KOPT-K1 (cell line): ENCODE measurements around the gene GPC2.
"Not testable (repeated sequence)": the region's sequence is repeated elsewhere in the genome, so short reads cannot be mapped to it uniquely, and the experiment has no call there.

Experiments
- H3K27ac ChIP-seq: fragments of 200-600 bp; sonication (generic); 2 replicates; pipeline ENCODE4 v1.5.1; 2016; ENCODE audit warnings: antibody characterized with exemption, mild to moderate bottlenecking, low read depth, low read length; ENCODE audit not compliant: poor library complexity, severe bottlenecking
- H3K36me3 ChIP-seq: fragments of 200-600 bp; sonication (generic); 2 replicates; pipeline ENCODE4 v1.5.1; 2017; ENCODE audit warnings: antibody characterized with exemption, mild to moderate bottlenecking, low read length, moderate library complexity; ENCODE audit not compliant: insufficient read depth
- H3K9me3 ChIP-seq: fragments of 200-600 bp; sonication (generic); 2 replicates; pipeline ENCODE4 v1.5.1; 2017; ENCODE audit warnings: antibody characterized with exemption, low read length, mild to moderate bottlenecking; ENCODE audit not compliant: insufficient read depth, poor library complexity, severe bottlenecking

The GPC2 gene

GRCh38 chr7:100154651-100155491 is 22.3 kb downstream of the GPC2 start:
- H3K36me3 ChIP-seq, result peaks cover 61% of the 10 kb centered on the region
- no peaks in the 10 kb centered on the region for H3K9me3 ChIP-seq
- H3K27ac ChIP-seq, result no peak overlapping the region

- peaks cover 61% of the 10 kb centered on the region for H3K36me3 ChIP-seq
- H3K27ac ChIP-seq, result no peak overlapping the region
- H3K9me3 ChIP-seq, result no peaks in the 10 kb centered on the region
Observed at GRCh38 chr7:100153708-100154535, 23.3 kb downstream of the GPC2 start.

- no peaks in the 10 kb centered on the region for H3K9me3 ChIP-seq
- peaks cover 61% of the 10 kb centered on the region for H3K36me3 ChIP-seq
- H3K27ac ChIP-seq, result no peak overlapping the region
Observed at GRCh38 chr7:100152937-100153666, 24.1 kb downstream of the GPC2 start.

- Histone ChIP-seq H3K9me3 (no peaks in the 10 kb centered on the region), H3K27ac (no peak overlapping the region), H3K36me3 (peaks cover 59% of the 10 kb centered on the region)
Observed at GRCh38 chr7:100152404-100152803, 24.8 kb downstream of the GPC2 start.

- Histone ChIP-seq H3K9me3 (no peaks in the 10 kb centered on the region), H3K36me3 (peaks cover 23% of the 10 kb centered on the region), H3K27ac (peak within 1 kb of the TSS; percentile 89)
Observed at GRCh38 chr7:100148559-100149328, 28.4 kb downstream of the GPC2 start, which contains the start of gene LAMTOR4. LAMTOR4 (plus strand) TSS chr7:100148918; CDS start chr7:100148973, 55 bp downstream.

DNA sequence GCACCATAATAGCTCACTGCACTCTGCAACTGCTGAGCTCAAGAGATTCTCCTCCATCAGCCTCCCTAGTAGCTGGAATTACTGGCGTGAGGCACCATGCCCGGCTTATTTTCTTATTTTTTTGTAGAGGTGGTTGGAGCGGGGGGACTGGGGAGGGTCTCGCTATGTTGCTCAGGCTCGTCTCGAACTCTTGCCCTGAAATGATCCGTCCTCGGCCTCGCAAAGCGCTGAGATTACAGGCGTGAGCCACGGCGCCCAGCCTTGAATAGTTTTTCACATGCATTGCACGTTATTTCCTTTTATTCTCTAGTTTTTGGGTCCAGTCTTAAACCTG is 29.0 kb downstream of the GPC2 start:
- peaks cover 17% of the 10 kb centered on the region for H3K36me3 ChIP-seq
- H3K27ac ChIP-seq, result peak overlapping the region; percentile 89
- no peaks in the 10 kb centered on the region for H3K9me3 ChIP-seq

DNA sequence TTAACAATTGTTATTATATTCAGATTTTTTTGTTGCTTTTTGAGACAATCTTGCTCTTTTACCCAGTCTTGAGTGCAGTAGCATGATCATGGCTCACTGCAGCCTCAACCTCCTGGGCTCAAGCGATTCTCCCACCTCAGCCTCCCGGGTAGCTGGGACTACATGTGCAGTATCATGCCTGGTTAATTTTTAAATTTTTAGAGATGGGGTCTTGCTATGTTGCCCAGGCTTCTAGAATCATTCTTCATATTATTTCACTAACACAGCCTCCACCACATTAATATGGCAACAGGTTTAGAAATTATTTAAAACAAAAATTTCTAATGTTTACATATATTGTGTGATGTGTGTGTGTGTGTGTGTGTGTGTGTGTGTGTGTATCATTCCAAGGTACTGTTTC is 29.9 kb downstream of the GPC2 start:
- Histone ChIP-seq H3K9me3 (no peaks in the 10 kb centered on the region), H3K27ac (no peak overlapping the region), H3K36me3 (peaks cover 8% of the 10 kb centered on the region)

DNA sequence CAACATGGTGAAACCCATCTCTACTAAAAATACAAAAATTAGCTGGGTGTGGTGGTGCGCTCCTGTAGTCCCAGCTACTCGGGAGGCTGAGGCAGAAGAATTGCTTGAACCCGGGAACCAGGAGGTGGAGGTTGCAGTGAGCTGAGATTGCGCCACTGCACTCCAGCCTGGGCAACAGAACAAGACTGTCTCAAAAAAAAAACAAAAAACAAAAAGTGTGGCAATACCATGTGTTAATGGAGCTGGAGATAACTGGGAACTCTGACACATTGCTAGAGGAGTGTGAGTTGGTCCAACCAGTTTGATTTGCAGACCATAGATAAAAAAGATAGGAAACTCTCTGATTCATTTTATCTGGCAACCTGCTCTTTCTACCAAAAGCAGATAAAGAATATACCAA is 30.8 kb downstream of the GPC2 start:
- H3K36me3 ChIP-seq, H3K27ac ChIP-seq, H3K9me3 ChIP-seq: not testable (repeated sequence)

DNA sequence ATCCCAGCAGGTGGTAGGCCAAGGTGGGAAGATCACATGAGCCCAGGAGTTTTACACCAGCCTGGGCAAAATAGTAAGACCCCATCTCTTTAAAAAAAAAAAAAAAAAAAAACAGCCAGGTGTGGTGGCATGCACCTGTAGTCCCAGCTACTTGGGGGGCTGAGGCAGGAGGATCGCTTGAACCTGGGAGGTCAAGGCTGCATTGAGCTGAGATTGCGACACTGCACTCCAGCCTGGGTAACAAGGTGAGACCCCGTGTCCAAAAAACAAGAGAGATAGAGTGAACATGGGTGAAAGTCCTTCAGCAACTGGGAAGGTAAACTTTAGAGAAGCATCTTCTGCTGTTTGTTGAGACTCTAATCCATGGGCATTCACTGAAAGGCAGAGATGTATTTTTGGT is 34.7 kb downstream of the GPC2 start:
- Histone ChIP-seq H3K27ac (no peak overlapping the region), H3K9me3 (no peaks in the 10 kb centered on the region), H3K36me3 (no peaks in the 10 kb centered on the region)

DNA sequence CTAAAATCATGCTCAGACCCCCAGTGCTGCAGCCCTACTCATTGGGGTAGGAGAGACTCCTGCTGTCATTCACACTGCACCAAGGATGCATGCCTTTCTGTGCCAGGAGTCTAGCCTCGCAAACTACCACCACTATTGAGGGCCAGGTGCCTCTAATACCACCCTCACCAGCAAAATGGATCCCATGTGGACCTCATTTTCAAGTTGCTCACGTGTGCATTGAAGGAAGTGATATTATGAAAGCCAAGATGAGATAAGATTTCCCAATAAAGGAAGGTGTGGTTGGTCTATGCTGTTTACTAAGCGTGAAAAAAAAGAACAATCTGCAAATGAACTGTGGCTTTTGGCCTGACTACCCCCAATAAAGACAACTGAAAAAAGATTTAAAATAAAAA is 35.6 kb downstream of the GPC2 start:
- Histone ChIP-seq H3K9me3 (no peaks in the 10 kb centered on the region), H3K27ac (no peak overlapping the region), H3K36me3 (no peaks in the 10 kb centered on the region)

GRCh38 chr7:100137851-100138760 is 39.1 kb downstream of the GPC2 start:
- no peaks in the 10 kb centered on the region for H3K36me3 ChIP-seq
- peak overlapping the region; percentile 21 for H3K27ac ChIP-seq
- no peaks in the 10 kb centered on the region for H3K9me3 ChIP-seq

DNA sequence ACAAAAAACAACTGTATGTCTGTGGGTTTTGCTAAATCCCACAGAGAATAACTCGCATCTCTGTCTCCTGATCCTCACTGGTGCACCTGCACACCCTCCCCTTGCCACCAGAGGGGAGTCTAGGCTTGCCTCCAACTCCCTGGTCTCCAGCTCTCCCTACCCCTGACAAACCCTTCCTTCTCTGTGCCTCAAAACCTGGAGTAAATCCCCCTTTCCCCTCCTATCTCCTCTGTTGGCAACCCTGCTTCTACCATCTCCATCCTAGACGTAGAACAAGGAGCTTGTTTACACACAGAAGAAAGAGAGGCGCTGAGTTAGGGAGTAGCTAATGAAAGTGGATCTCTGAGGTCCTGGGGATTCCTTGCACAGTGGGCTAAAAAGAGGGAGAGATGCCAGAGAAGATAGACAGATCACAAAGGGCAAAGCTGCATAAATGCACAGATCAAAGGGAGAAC is 44.5 kb downstream of the GPC2 start:
- no peaks in the 10 kb centered on the region for H3K36me3 ChIP-seq
- no peak overlapping the region for H3K27ac ChIP-seq
- H3K9me3 ChIP-seq, result no peaks in the 10 kb centered on the region

GRCh38 chr7:100132126-100132525 is 45.1 kb downstream of the GPC2 start:
- no peaks in the 10 kb centered on the region for H3K36me3 ChIP-seq
- H3K27ac ChIP-seq, result no peak overlapping the region
- no peaks in the 10 kb centered on the region for H3K9me3 ChIP-seq
